Choroid plexus epithelial cell (primary cell): ENCODE data around the gene UGT1A6.

Experiments used
- DNase-seq: peaks from one replicate; pipeline ENCODE4 v3.0.0-alpha.2; 2010; ENCODE audit warnings: low read depth
- H3K4me3 ChIP-seq: 2 replicates; pipeline ENCODE4 v1.5.1; 2011; ENCODE audit warnings: low read depth, mild to moderate bottlenecking, control low read depth, low read length, moderate library complexity
- CTCF ChIP-seq: conservative IDR thresholded peaks from 2 replicates; pipeline ENCODE4 v1.5.1; 2011; ENCODE audit warnings: low read depth, mild to moderate bottlenecking, control low read depth, inconsistent platforms, low read length, moderate library complexity

UGT1A6 gene

GRCh38 chr2:233758849-233759248 lies 66.2 kb downstream of the UGT1A6 start:
- no peak for TF ChIP-seq CTCF
- peak; percentile 39 for DNase-seq

GRCh38 chr2:233760043-233760442 lies 67.4 kb downstream of the UGT1A6 start, which contains the start of gene UGT1A1:
Gene UGT1A1 (plus strand): TSS chr2:233760270. CDS start chr2:233760288, 18 bp downstream.
- no peak for DNase-seq

More at GRCh38 chr2:233758849-233759248, 66.2 kb downstream of the UGT1A6 start:
- H3K4me3 ChIP-seq: no peak overlapping the region

GRCh38 chr2:233761040-233761769 lies 68.5 kb downstream of the UGT1A6 start:
- TF ChIP-seq CTCF: no peak
- H3K4me3 ChIP-seq: no peak overlapping the region
- DNase-seq: peak; percentile 48

More at GRCh38 chr2:233760043-233760442, 67.4 kb downstream of the UGT1A6 start, which contains the start of gene UGT1A1:
- no peak for TF ChIP-seq CTCF
- H3K4me3 ChIP-seq: no peak within 1 kb of the TSS

GRCh38 chr2:233764264-233764663 lies 71.6 kb downstream of the UGT1A6 start:
- H3K4me3 ChIP-seq: no peak overlapping the region
- peak; percentile 67 for DNase-seq
- TF ChIP-seq CTCF: no peak

GRCh38 chr2:233764761-233765160 lies 72.1 kb downstream of the UGT1A6 start:
- DNase-seq: no peak
- no peak overlapping the region for H3K4me3 ChIP-seq
- TF ChIP-seq CTCF: no peak

GRCh38 chr2:233766416-233766815 lies 73.7 kb downstream of the UGT1A6 start:
- no peak overlapping the region for H3K4me3 ChIP-seq
- DNase-seq: no peak
- TF ChIP-seq CTCF: no peak

GRCh38 chr2:233768076-233768475 lies 75.4 kb downstream of the UGT1A6 start:
- DNase-seq: no peak

More at GRCh38 chr2:233768076-233768475, 75.4 kb downstream of the UGT1A6 start:
- no peak overlapping the region for H3K4me3 ChIP-seq
- TF ChIP-seq CTCF: no peak
